Cardiac fibroblast (primary cell): ENCODE measurements around the gene ARHGAP45.

Experiments used
- DNase-seq, 2 donors: peaks; one replicate each; pipeline versions ENCODE4 v3.0.0 to v3.0.0-alpha.2; 2010; ENCODE audit warnings: low read depth in 2 of 2
- H3K4me3 ChIP-seq, 2 donors: replicated peaks in 1 of 2; 1 replicate in 1 of 2; 2 replicates in 1 of 2; pipeline ENCODE4 v1.5.1; 2011; ENCODE audit warnings: low read depth in 2 of 2, low read length in 2 of 2, mild to moderate bottlenecking in 2 of 2, moderate library complexity in 1 of 2
- CTCF ChIP-seq: IDR thresholded peaks from one replicate; pipeline ENCODE4 v1.5.1; 2011; ENCODE audit warnings: low read depth, mild to moderate bottlenecking, low read length, inconsistent platforms

The ARHGAP45 gene

GRCh38 chr19:1052349-1052975 lies 14.5 kb upstream of the ARHGAP45 start:
- no peak for DNase-seq
- no peak for TF ChIP-seq CTCF
- H3K4me3 ChIP-seq = no peak overlapping the region

GRCh38 chr19:1053176-1054101 lies 13.5 kb upstream of the ARHGAP45 start:
- no peak for DNase-seq
- H3K4me3 ChIP-seq = no peak overlapping the region
- TF ChIP-seq CTCF = no peak

GRCh38 chr19:1054102-1055027 lies 12.6 kb upstream of the ARHGAP45 start:
- H3K4me3 ChIP-seq = no peak overlapping the region
- TF ChIP-seq CTCF = no peak
- no peak for DNase-seq

GRCh38 chr19:1055028-1055425 lies 11.9 kb upstream of the ARHGAP45 start:
- no peak for DNase-seq
- TF ChIP-seq CTCF = no peak

GRCh38 chr19:1055886-1056620 lies 10.9 kb upstream of the ARHGAP45 start:
- no peak for DNase-seq
- no peak for TF ChIP-seq CTCF
- no peak overlapping the region for H3K4me3 ChIP-seq

More at GRCh38 chr19:1055028-1055425, 11.9 kb upstream of the ARHGAP45 start:
- no peak overlapping the region for H3K4me3 ChIP-seq
